HepG2 (cell line): ENCODE measurements around the gene ERLIN1. TPM values are rescaled to one million over a fixed set of nuclear protein-coding genes. Genes with fewer than 3 reads are reported as not detected.

ENCODE experiments used
- DNMT3B ChIP-seq: conservative IDR thresholded peaks from 2 replicates; pipeline ENCODE4 v1.6.1; 2016; ENCODE audit warnings: missing biosample characterization, control low read depth
- ESRRA ChIP-seq: sonication (generic); formaldehyde crosslinking; IDR thresholded peaks from 2 replicates; pipeline ENCODE4 v1.5.1; 2020; ENCODE audit warnings: mild to moderate bottlenecking, low read depth, missing genetic modification reagents
- ISX ChIP-seq: sonication (generic); formaldehyde crosslinking; conservative IDR thresholded peaks from 2 replicates; pipeline ENCODE4 v1.5.0; 2020; ENCODE audit warnings: missing genetic modification reagents
- NFKBIZ ChIP-seq: IDR thresholded peaks from 2 replicates; pipeline ENCODE4 v1.6.1; 2018; ENCODE audit warnings: missing genetic modification reagents, missing compliant biosample characterization
- NR2F1 ChIP-seq, 2 experiments: fragments of 450-650 bp in 1 of 2; formaldehyde crosslinking in 1 of 2; IDR thresholded peaks; 2 replicates each; pipeline versions ENCODE4 v1.5.0 to v1.6.1; 2016 to 2020; ENCODE audit warnings: mild to moderate bottlenecking in 1 of 2, missing compliant biosample characterization in 1 of 2, missing genetic modification reagents in 1 of 2, moderate library complexity in 1 of 2
- PHF21A ChIP-seq: sonication (generic); formaldehyde crosslinking; IDR thresholded peaks from 2 replicates; pipeline ENCODE4 v1.5.0; 2020; ENCODE audit warnings: mild to moderate bottlenecking, missing genetic modification reagents
- POLR2AphosphoS2 ChIP-seq: IDR thresholded peaks from 2 replicates; pipeline ENCODE4 v1.6.1; 2011; ENCODE audit warnings: low read depth, low read length, improper control_type of control experiment
- RARA ChIP-seq: IDR thresholded peaks from 2 replicates; pipeline ENCODE4 v1.6.1; 2016; ENCODE audit warnings: missing genetic modification reagents, missing compliant biosample characterization
- THAP11 ChIP-seq: IDR thresholded peaks from 2 replicates; pipeline ENCODE4 v1.6.1; 2016; ENCODE audit warnings: missing biosample characterization, missing genetic modification reagents
- THAP7 ChIP-seq: sonication (generic); formaldehyde crosslinking; IDR thresholded peaks from 2 replicates; pipeline ENCODE4 v1.8.1; 2023; ENCODE audit warnings: mild to moderate bottlenecking, missing genetic modification reagents
- XRCC5 ChIP-seq: fragments of 200-400 bp; formaldehyde crosslinking; optimal IDR thresholded peaks from 2 replicates; pipeline ENCODE3; 2017; ENCODE audit warnings: mild to moderate bottlenecking, low read length
- ZBTB1 ChIP-seq: sonication (generic); formaldehyde crosslinking; IDR thresholded peaks from 2 replicates; pipeline ENCODE4 v1.4.0; 2020; ENCODE audit warnings: missing genetic modification reagents, borderline replicate concordance
- ZBTB40 ChIP-seq, 2 experiments: fragments of 450-650 bp in 1 of 2; sonication (generic) in 1 of 2; formaldehyde crosslinking in 1 of 2; IDR thresholded peaks; 2 replicates each; pipeline versions ENCODE4 v1.6.1 to v1.8.0; 2016 to 2022; ENCODE audit warnings: antibody characterized with exemption in 1 of 2, mild to moderate bottlenecking in 1 of 2, missing genetic modification reagents in 1 of 2
- ZMYM2 ChIP-seq: sonication (generic); formaldehyde crosslinking; IDR thresholded peaks from 2 replicates; pipeline ENCODE4 v1.8.0; 2022; ENCODE audit warnings: mild to moderate bottlenecking, missing genetic modification reagents
- ZNF362 ChIP-seq: sonication (generic); formaldehyde crosslinking; IDR thresholded peaks from 2 replicates; pipeline ENCODE4 v1.4.0; 2020; ENCODE audit warnings: missing genetic modification reagents, mild to moderate bottlenecking, borderline replicate concordance
- ZNF746 ChIP-seq: sonication (generic); formaldehyde crosslinking; IDR thresholded peaks from 2 replicates; pipeline ENCODE4 v1.8.0; 2022; ENCODE audit warnings: mild to moderate bottlenecking, missing genetic modification reagents
- polyA plus RNA-seq, 8 experiments: library from polyadenylated mRNA; depleted of rRNA in 3 of 8; stranded (reverse) in 7 of 8; unstranded in 1 of 8; fragments of >200 nt; fragmentation: Illumina TruSeq in 4 of 8; extraction: Trizol in 4 of 8; gene quantifications; 2 replicates each; pipeline versions ENCODE4 v1.2.1 to v1.2.3, GENCODE V29; 2011 to 2016; ENCODE audit warnings: low read depth in 4 of 8, missing spikeins in 1 of 8, mixed read lengths in 1 of 8; ENCODE audit not compliant: insufficient read depth in 1 of 8
- total RNA-seq, 5 experiments: library from RNA; depleted of rRNA; stranded (reverse); fragments of >200 nt; fragmentation: Illumina TruSeq; extraction: Trizol; gene quantifications; 2 replicates each; pipeline ENCODE4 v1.2.3, GENCODE V29; 2016; ENCODE audit warnings: low read depth in 1 of 5
- TF ChIP-seq, protein P1 (sequence below): sonication (generic); formaldehyde crosslinking; IDR thresholded peaks from 2 replicates; pipeline ENCODE4 v1.4.0; 2020; ENCODE audit warnings: missing genetic modification reagents, borderline replicate concordance

ERLIN1 gene
- total and polyA plus RNA-seq, 2 of the 13 experiments (the other 11 are each of a cell fraction or from before 2014, with no cell fraction given), result 56.8 to 69.3 TPM

GRCh38 chr10:100183481-100183880 lies 2.3 kb downstream of the ERLIN1 start (continued):
- TF ChIP-seq ZBTB1 (CRISPR knock-in tag) (no peak), ZMYM2 (CRISPR knock-in tag) (no peak), THAP11 (peak; percentile 57), ZNF746 (no peak), ISX (CRISPR knock-in tag) (no peak), DNMT3B (CRISPR knock-in tag) (no peak), XRCC5 (no peak), THAP7 (no peak), RARA (CRISPR knock-in tag) (0 out of 2 replicates have a peak, but pooled peaks have one; percentile 18), POLR2AphosphoS2 (no peak), ZNF362 (CRISPR knock-in tag) (no peak), ESRRA (no peak), PHF21A (CRISPR knock-in tag) (no peak), ZBTB40 (IDR thresholded peaks at IDR 0.05) (no peak), ZBTB40 (CRISPR knock-in tag; IDR thresholded peaks at IDR 0.05) (no peak), NFKBIZ (0 out of 2 replicates have a peak, but pooled peaks have one; percentile 49), NR2F1 (CRISPR knock-in tag; IDR thresholded peaks at IDR 0.05) (no peak)
- TF ChIP-seq, protein P1, sequence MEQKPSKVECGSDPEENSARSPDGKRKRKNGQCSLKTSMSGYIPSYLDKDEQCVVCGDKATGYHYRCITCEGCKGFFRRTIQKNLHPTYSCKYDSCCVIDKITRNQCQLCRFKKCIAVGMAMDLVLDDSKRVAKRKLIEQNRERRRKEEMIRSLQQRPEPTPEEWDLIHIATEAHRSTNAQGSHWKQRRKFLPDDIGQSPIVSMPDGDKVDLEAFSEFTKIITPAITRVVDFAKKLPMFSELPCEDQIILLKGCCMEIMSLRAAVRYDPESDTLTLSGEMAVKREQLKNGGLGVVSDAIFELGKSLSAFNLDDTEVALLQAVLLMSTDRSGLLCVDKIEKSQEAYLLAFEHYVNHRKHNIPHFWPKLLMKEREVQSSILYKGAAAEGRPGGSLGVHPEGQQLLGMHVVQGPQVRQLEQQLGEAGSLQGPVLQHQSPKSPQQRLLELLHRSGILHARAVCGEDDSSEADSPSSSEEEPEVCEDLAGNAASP (CRISPR knock-in tag), result 0 out of 2 replicates have a peak, but pooled peaks have one; percentile 20
